ENCODE data around the gene APOBEC3H.

The APOBEC3H gene

GRCh38 chr22:39092111-39092862, 4.8 kb upstream of the APOBEC3H start:
- no peak for TF ChIP-seq CTCF (IDR thresholded peaks at IDR 0.05; ENCODE audit: control extremely low read depth, extremely low read depth, low read depth, missing control alignments)
- ChIA-PET CTCF (interaction anchor here (1.4 kb wide), 1 partner anchor 11 kb away, joined by 3 read pairs; no protein-coding TSS in a partner anchor), POLR2A (no interaction called here)
- no peak for DNase-seq (ENCODE audit: extremely low spot score)

- DNase-seq (ENCODE audit: extremely low spot score): no peak
- CTCF ChIA-PET: no interaction called here
- POLR2A ChIA-PET: interaction anchor here (0.6 kb wide), 1 partner anchor 19 kb away, joined by 3 read pairs; no protein-coding TSS in a partner anchor
- TF ChIP-seq CTCF (IDR thresholded peaks at IDR 0.05; ENCODE audit: control extremely low read depth, extremely low read depth, low read depth, missing control alignments): no peak
Observed at GRCh38 chr22:39094717-39095389, 2.2 kb upstream of the APOBEC3H start.

GRCh38 chr22:39095971-39096370, 1.1 kb upstream of the APOBEC3H start:
- no peak for DNase-seq (ENCODE audit: extremely low spot score)
- POLR2A ChIA-PET: no interaction called here
- TF ChIP-seq CTCF (IDR thresholded peaks at IDR 0.05; ENCODE audit: control extremely low read depth, extremely low read depth, low read depth, missing control alignments): no peak
- CTCF ChIA-PET: no interaction called here

GRCh38 chr22:39098026-39098425, 982 bp downstream of the APOBEC3H start:
- TF ChIP-seq CTCF (IDR thresholded peaks at IDR 0.05; ENCODE audit: control extremely low read depth, extremely low read depth, low read depth, missing control alignments): no peak
- CTCF ChIA-PET: interaction anchor here (0.9 to 2.3 kb wide), 11 partner anchors 13 to 228 kb away, joined by 3 to 11 read pairs (median 3); no protein-coding TSS in a partner anchor
- POLR2A ChIA-PET: interaction anchor here (0.6 kb wide), 1 partner anchor 1032 kb away, joined by 6 read pairs; no protein-coding TSS in a partner anchor
- DNase-seq (ENCODE audit: extremely low spot score): peak; percentile 62

- peak; percentile 23 for DNase-seq (ENCODE audit: extremely low spot score)
- no peak for TF ChIP-seq CTCF (IDR thresholded peaks at IDR 0.05; ENCODE audit: control extremely low read depth, extremely low read depth, low read depth, missing control alignments)
- CTCF ChIA-PET: interaction anchor here (0.9 to 2.3 kb wide), 15 partner anchors 12 to 228 kb away, joined by 3 to 11 read pairs (median 3); no protein-coding TSS in a partner anchor
- POLR2A ChIA-PET: interaction anchor here (0.6 kb wide), 2 partner anchors 63 to 1032 kb away, joined by 3 to 6 read pairs; no protein-coding TSS in a partner anchor
Observed at GRCh38 chr22:39098576-39098975, 1.5 kb downstream of the APOBEC3H start.

- CTCF ChIA-PET: interaction anchor here (1.1 kb wide), 1 partner anchor 232 kb away, joined by 3 read pairs; no protein-coding TSS in a partner anchor
- peak; percentile 18 for DNase-seq (ENCODE audit: extremely low spot score)
- POLR2A ChIA-PET: no interaction called here
- no peak for TF ChIP-seq CTCF (IDR thresholded peaks at IDR 0.05; ENCODE audit: control extremely low read depth, extremely low read depth, low read depth, missing control alignments)
Observed at GRCh38 chr22:39101226-39101625, 4.2 kb downstream of the APOBEC3H start.

Data from GM10248 (cell line).